GM18951 (cell line): Measurements from ENCODE around the gene TRIM52.
"Not testable (repeated sequence)": the region's sequence is repeated elsewhere in the genome, so short reads cannot be mapped to it uniquely, and the experiment has no call there.

Source experiments
- POLR2A ChIP-seq: IDR thresholded peaks from 4 replicates; pipeline ENCODE4 v1.6.1; 2011; ENCODE audit warnings: mild to moderate bottlenecking; ENCODE audit not compliant: insufficient read length, insufficient read depth; ENCODE audit errors: extremely low read depth
- in situ Hi-C: fragments of 300-500 bp; cut with MboI; formaldehyde crosslinking; loops from one replicate; pipeline ENCODE4 v1.12.0; 2022; ENCODE audit warnings: low sequenced_read_pairs, mixed read lengths, inconsistent platforms; ENCODE audit not compliant: unreplicated experiment

TRIM52 gene

GRCh38 chr5:181260720-181261319 lies at the start of gene TRIM52:
Gene TRIM52 (minus strand): TSS chr5:181261143. CDS start chr5:181260813, 330 bp downstream.
- in situ Hi-C loops, result no loop called here
- TF ChIP-seq POLR2A, result peak; percentile 98

- in situ Hi-C loops, result not testable (repeated sequence)
- peak; percentile 44 for TF ChIP-seq POLR2A
Measured at GRCh38 chr5:181287331-181287730, 26.4 kb upstream of the TRIM52 start.

- in situ Hi-C loops, result not testable (repeated sequence)
Measured at GRCh38 chr5:181285962-181286705, 25.2 kb upstream of the TRIM52 start.

DNA sequence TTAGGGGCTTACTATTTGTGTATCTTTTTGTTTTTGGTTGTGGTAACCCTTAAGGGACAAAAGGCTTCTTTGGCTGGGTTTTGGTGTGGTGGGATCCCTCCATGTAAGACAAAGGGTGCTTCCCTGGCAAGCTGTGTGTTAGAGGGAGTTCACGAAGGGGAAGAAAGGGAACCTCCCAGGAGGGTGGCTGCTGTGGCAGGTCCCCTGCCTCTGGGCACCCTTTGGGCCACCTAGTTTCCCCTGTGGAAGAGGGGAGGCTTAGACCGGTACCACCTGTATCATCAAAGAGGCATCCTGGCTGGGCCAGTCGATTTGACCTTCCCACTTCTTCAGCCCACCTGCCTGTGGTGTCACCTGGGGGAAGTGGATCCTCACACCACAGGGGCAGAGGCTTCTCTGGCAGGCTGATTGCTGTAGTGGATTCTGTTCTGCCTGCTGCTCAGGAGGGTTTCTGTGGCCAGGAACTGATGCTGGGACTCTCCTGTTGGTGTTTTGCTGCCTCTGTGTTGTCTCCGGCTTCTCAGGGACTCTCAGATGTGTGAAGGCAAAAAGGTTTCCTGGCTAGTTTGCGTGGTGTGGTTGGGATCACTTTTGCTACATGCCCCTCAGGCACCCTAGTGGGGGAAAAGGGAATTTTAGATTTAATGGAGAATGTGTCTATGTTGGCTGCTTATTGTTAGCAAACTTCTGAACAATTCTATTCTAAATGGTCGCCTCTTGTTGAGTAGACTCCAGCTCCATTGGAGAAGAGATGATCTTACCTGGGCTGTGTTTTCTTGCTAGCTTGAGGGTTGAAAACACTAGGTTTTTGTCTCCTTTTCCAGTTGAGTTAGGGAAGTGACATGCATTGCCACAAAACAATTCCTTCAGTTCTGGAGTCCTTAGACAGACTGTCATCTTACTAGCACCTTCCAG lies 23.2 kb upstream of the TRIM52 start:
- in situ Hi-C loops, result not testable (repeated sequence)

DNA sequence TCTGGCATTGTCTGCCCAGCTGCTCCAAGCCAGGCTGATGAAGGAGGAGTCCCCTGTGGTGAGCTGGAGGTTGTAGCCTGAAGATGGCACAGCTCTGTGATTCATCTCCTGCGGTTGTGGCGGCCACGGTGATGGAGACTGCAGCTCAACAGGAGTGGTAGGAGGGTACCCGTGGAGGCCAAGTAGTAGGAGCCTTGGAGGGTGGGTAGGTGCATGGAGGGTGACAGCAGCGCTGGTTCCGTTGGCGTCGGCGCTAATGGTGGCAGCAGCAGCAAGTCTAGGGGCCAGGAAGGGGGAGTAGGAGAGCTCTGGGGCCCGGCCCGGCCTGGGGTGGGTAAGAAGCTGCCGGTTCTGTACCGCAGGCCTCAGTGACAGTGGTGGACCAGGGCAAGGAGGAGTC lies 22.4 kb upstream of the TRIM52 start:
- in situ Hi-C loops, result no loop called here
- TF ChIP-seq POLR2A, result no peak

DNA sequence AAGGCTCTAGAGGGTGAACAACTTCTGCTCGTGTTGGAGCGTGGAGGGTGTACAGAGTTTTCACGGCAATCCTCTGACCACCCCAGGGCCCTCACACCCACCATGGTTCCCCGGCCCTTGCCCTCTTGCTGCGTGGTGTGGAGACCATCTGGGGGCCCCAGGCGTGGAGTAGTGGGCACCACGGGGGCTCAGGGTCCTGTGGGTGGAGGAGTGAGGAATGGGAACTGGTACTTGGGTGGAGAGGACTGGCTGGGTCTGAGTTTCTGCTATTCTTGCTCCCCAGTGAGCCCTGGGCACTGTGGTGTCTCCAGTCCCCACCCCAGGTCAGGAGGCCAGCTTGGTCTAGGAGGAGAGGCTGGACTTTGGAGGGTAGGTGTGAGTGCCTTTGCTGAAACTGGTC lies 21.9 kb upstream of the TRIM52 start:
- in situ Hi-C loops, result no loop called here
- TF ChIP-seq POLR2A, result no peak

DNA sequence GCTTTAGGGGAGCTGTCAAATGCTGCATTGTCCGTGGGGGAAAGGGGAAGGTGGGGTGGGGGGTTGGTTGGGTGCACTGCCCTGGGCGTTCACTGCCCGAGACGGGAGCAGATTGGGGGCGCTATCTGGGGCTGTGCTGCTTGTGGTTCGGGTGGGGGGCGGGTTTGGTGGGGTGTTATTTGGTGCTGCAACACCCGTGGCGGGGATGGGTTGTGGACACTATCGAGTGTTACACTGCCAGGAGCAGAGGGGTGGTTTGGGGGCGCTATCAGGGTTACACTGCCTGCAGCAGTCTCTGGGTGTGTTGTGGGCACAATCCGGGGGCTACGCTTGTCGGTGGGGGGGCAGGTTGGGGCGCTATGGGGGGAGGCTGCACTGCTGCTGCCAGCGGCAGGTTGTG lies 21.5 kb upstream of the TRIM52 start:
- in situ Hi-C loops, result not testable (repeated sequence)

DNA sequence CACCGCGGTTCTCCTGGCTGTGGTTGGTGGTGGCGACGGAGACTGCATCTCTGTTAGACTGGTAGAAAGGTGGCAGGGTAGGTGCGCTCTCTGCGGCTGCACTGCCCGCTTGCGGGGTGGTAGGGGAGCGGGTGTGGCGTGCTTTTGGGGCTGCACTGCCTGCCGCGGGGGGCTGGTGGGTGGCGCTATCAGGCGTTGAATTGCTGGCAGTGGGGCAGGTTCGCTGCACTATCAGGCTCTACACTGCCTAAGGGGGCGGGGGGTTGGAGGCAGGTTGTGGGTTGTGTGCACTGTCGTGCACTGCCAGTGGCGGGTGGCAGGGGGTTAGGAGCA lies 21.0 kb upstream of the TRIM52 start:
- TF ChIP-seq POLR2A, result no peak
- in situ Hi-C loops, result no loop called here

GRCh38 chr5:181281077-181281983 lies 20.4 kb upstream of the TRIM52 start:
- in situ Hi-C loops, result no loop called here
- no peak for TF ChIP-seq POLR2A

DNA sequence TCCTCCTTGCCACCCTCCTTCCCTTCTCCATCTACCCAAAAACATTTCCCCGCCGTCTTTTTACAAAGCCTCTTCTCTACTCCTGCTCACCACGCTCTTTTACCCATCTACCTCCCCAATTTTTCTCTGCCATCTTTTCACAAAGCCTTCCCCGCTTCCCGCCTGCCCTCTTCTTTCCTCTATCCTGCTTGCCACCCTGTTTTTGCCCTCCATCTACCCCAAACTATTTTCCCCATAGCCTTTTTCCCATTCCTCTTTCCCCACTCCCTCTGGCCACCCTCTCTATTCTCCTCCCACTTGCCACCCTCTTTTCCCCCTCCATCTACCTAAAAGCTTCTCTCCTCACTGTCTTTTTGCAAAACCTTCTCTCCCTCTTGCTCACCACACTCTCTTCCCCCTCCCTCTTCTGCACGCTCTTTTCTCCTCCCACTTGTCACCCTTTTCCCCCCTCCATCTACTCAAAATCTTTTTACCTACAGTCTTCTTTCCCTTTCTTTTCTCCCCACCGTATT lies 19.4 kb upstream of the TRIM52 start:
- in situ Hi-C loops, result no loop called here
- no peak for TF ChIP-seq POLR2A

DNA sequence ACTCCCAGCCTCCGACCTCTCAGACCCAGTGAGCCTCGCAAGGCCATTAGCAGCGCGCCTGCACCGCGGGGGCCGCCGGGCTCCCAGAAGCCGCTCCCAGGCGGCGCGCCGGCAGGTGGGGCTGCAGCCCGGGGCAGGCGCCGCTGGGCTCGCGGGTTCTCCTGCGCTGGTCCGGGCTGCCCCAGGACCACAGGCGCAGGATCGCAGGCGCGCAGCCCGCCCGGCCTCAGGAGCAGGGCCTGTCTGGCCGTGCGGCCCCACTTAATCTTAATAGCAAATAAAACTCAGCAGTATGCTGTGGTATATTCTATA lies 12.4 kb upstream of the TRIM52 start:
- in situ Hi-C loops, result not testable (repeated sequence)

DNA sequence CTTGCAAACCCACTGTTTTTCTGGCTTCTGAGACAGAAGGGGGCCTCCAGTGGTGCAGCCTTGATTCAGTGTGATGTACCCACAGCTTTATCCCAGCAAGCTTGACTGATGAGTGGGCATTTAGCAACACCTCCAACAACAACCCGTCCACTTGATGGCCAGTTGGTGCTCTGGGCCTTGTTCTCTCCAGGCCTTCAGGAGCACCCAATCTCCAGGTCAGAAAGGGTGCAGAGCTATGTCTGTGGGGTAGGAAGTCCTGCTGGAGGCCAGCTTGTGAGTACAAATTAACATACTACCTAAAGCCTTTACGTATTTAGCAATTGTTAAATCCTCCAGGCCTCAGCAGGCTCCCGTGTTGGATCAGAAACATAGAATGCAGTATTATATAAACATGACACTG lies 10.1 kb upstream of the TRIM52 start:
- in situ Hi-C loops, result no loop called here
- no peak for TF ChIP-seq POLR2A

DNA sequence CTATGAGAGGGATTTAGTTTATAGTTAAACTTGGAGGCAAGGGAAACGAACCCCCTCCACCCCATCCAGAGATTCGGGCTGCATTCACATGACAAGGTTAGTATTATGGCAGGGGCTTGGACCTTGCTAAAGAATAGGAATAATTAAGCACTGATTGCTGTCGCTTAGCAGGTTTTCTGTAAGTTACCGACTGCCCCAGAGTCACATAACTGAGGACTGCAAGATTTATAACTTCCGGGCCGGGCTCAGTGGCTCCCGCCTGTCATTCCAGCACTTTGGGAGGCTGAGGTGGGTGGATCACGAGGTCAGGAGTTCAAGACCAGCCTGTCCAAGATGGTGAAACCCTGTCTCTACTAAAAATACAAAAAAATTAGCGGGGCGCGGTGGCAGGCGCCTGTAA lies 7.0 kb upstream of the TRIM52 start:
- in situ Hi-C loops, result not testable (repeated sequence)

DNA sequence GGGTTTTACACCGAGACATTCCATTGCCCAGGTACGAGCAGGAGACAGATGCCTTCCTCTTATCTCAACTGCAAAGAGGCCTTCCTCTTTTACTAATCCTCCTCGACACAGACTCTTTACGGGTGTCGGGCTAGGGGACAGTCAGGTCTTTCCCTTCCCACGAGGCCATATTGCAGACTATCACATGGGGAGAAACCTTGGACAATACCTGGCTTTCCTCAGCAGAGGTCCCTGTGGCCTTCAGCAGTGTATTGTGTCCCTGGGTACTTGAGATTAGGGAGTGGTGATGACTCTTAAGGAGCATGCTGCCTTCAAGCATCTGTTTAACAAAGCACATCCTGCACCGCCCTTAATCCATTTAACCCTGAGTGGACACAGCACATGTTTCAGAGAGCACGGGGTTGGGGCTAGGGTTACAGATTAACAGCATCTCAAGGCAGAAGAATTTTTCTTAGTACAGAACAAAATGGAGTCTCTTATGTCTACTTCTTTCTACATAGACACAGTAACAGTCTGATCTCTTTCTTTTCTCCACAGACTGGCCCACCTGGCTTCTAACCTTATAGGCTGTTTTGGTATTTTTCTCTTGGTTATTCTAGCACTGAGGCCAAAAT lies 6.5 kb upstream of the TRIM52 start:
- in situ Hi-C loops, result not testable (repeated sequence)
